Rectal smooth muscle tissue (tissue), 1 donor: ENCODE measurements around the gene XG.
A peak's percentile ranks its signal among the peaks of the same experiment; 100 is the strongest.
"Not testable (repeated sequence)": the region's sequence is repeated elsewhere in the genome, so short reads cannot be mapped to it uniquely, and the experiment has no call there.

Experiments
- H3K27ac ChIP-seq: one replicate; pipeline ENCODE4 v1.7.0; 2013; ENCODE audit warnings: low read depth, low read length, inconsistent platforms
- H3K27me3 ChIP-seq: one replicate; pipeline ENCODE4 v1.7.0; 2013; ENCODE audit warnings: low read length; ENCODE audit not compliant: control insufficient read depth, insufficient read depth
- H3K36me3 ChIP-seq: one replicate; pipeline ENCODE4 v1.7.0; 2013; ENCODE audit warnings: low read length; ENCODE audit not compliant: control insufficient read depth, insufficient read depth
- H3K4me1 ChIP-seq: one replicate; pipeline ENCODE4 v1.7.0; 2013; ENCODE audit warnings: low read length; ENCODE audit not compliant: control insufficient read depth, insufficient read depth
- H3K4me3 ChIP-seq: one replicate; pipeline ENCODE4 v1.7.0; 2013; ENCODE audit warnings: low read length
- H3K9ac ChIP-seq: one replicate; pipeline ENCODE4 v1.7.0; 2013; ENCODE audit warnings: low read length

Gene XG

GRCh38 chrX:2767631-2768455, 16.0 kb downstream of the XG start:
- Histone ChIP-seq H3K4me1 (peaks cover 7% of the 10 kb centered on the region), H3K27me3 (no peaks in the 10 kb centered on the region), H3K4me3 (no peak overlapping the region), H3K36me3 (no peaks in the 10 kb centered on the region), H3K9ac (no peak overlapping the region), H3K27ac (peak overlapping the region; percentile 59)

DNA sequence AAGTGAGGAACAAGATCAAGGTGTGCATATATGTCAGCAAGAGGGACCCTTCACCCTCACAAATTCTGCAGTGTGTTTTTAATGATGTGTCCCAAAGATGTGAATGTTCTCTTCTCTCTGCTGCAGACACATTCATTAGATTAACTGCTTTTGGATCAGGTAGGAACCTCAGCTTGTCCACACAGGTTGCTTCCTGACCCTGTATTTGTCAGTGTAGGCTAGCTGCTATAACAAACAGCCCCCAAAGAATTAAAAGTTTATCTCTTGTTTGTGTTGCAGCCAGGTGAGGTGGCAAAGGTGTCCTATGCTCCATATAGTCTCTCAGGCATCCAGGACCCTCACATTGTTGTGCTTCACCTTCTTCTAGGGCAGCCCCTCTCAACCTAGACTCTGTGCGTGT, 17.8 kb downstream of the XG start:
- Histone ChIP-seq H3K9ac (no peak overlapping the region), H3K27me3 (no peaks in the 10 kb centered on the region), H3K4me3 (no peak overlapping the region), H3K36me3 (no peaks in the 10 kb centered on the region), H3K4me1 (peaks cover 7% of the 10 kb centered on the region), H3K27ac (no peak overlapping the region)

DNA sequence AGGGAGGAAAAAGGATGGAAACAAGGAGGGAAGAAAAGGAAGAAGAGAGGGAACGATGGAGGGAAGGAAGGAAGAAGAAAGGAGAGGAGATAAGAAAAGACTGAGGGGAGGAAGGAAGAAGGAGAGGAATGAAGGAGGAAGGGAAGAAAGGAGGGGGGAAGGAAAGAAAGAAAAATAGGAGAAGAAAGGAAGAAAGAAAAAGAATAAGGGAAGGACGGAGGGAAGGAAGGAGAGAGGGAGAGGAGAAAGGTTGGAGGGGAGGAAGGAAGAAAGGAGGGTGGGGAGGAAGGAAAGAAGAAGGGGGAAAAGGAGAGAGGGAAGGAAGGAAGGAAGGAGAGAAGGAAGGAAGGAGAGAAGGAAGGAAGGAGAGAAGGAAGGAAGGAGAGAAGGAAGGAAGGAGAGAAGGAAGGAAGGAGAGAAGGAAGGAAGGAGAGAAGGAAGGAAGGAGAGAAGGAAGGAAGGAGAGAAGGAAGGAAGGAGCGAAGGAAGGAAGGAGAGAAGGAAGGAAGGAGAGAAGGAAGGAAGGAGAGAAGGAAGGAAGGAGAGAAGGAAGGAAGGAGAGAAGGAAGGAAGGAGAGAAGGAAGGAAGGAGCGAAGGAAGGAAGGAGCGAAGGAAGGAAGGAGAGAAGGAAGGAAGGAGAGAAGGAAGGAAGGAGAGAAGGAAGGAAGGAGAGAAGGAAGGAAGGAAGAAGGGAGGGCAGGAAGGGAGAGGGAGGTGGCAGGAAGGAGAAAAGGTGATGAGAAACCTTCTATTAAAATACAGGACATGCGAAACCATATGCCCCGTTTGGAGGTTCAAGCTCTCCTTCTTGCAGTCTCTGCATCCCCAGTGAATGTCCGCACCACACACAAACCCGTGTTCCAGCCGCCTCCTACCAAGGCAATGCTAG, 21.6 kb downstream of the XG start:
- not testable (repeated sequence) for H3K27ac ChIP-seq, H3K9ac ChIP-seq, H3K36me3 ChIP-seq, H3K4me3 ChIP-seq, H3K27me3 ChIP-seq, H3K4me1 ChIP-seq

DNA sequence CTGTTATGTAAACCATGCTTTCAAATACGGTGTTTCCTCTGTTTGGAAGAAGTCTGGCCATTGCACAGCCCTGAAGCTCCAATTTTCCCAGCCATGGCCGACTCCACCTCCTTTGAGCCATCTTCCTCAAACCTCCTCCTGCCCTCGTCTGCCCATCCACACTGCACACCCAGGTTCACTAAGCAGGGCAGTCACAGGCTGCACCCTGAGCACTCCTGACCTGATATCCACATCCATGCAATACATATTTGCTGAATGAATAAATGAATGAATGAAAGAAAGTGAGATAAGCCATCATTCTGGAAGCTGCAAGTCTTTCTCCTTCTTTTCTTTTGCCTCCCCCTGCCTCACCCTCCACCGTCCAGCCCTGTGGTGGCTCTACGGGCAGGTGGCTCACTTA, 22.2 kb downstream of the XG start:
- no peak overlapping the region for H3K4me3 ChIP-seq
- H3K9ac ChIP-seq = no peak overlapping the region
- H3K36me3 ChIP-seq = no peaks in the 10 kb centered on the region
- H3K27ac ChIP-seq = no peak overlapping the region
- no peaks in the 10 kb centered on the region for H3K27me3 ChIP-seq
- no peaks in the 10 kb centered on the region for H3K4me1 ChIP-seq

GRCh38 chrX:2774776-2775175, 22.9 kb downstream of the XG start:
- H3K27ac ChIP-seq = no peak overlapping the region
- no peak overlapping the region for H3K4me3 ChIP-seq
- H3K27me3 ChIP-seq = no peaks in the 10 kb centered on the region
- H3K36me3 ChIP-seq = no peaks in the 10 kb centered on the region
- H3K9ac ChIP-seq = no peak overlapping the region
- no peaks in the 10 kb centered on the region for H3K4me1 ChIP-seq

DNA sequence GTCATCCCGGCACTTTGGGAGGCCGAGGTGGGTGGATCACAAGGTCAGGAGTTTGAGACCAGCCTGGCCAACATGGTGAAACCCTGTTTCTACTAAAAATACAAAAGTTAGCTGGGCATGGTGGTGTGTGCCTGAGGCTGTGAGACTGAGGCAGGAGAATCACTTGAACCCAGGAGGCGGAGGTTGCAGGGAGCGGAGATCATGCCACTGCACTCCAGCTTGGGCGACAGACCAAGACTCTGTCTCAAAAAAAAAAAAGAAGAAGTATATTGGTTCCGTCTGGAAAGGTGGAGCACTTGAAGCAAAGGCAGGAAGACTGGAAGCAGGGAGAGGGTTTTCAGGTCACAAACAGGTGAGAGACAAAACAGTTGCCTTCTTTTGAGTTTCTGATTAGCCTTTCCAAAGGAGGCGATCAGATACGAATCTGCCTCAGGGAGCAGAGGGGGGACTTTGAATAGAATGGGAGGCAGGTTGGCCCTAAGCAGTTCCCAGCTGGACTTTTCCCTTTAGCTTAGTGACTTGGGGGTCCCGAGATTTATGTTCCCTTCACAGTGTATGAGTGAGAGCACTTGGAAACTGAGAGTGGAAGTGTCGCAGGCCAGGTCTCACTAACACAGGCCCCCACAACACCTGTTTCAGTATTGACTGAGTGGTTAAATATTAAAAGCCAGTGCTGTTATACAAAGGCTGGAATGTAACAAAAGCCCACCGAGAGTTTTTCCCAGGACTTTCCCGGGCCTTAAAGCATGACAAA, 28.8 kb downstream of the XG start:
- not testable (repeated sequence) for H3K4me1 ChIP-seq, H3K27ac ChIP-seq, H3K36me3 ChIP-seq, H3K4me3 ChIP-seq, H3K9ac ChIP-seq, H3K27me3 ChIP-seq

- Histone ChIP-seq H3K4me3 (no peak overlapping the region), H3K9ac (no peak overlapping the region), H3K4me1 (no peaks in the 10 kb centered on the region), H3K27ac (no peak overlapping the region), H3K27me3 (no peaks in the 10 kb centered on the region), H3K36me3 (no peaks in the 10 kb centered on the region)
Observed at GRCh38 chrX:2781226-2781571, 29.4 kb downstream of the XG start.

GRCh38 chrX:2781698-2782097, 29.9 kb downstream of the XG start:
- Histone ChIP-seq H3K4me1 (no peaks in the 10 kb centered on the region), H3K4me3 (no peak overlapping the region), H3K36me3 (no peaks in the 10 kb centered on the region), H3K9ac (no peak overlapping the region), H3K27me3 (no peaks in the 10 kb centered on the region), H3K27ac (no peak overlapping the region)

- Histone ChIP-seq H3K4me1 (no peaks in the 10 kb centered on the region), H3K27me3 (no peaks in the 10 kb centered on the region), H3K27ac (no peak overlapping the region), H3K36me3 (no peaks in the 10 kb centered on the region), H3K4me3 (no peak overlapping the region), H3K9ac (no peak overlapping the region)
Observed at GRCh38 chrX:2782171-2782570, 30.3 kb downstream of the XG start.

- Histone ChIP-seq H3K9ac (no peak overlapping the region), H3K36me3 (no peaks in the 10 kb centered on the region), H3K27me3 (no peaks in the 10 kb centered on the region), H3K27ac (no peak overlapping the region), H3K4me3 (no peak overlapping the region), H3K4me1 (no peaks in the 10 kb centered on the region)
Observed at GRCh38 chrX:2782778-2783177, 30.9 kb downstream of the XG start.

DNA sequence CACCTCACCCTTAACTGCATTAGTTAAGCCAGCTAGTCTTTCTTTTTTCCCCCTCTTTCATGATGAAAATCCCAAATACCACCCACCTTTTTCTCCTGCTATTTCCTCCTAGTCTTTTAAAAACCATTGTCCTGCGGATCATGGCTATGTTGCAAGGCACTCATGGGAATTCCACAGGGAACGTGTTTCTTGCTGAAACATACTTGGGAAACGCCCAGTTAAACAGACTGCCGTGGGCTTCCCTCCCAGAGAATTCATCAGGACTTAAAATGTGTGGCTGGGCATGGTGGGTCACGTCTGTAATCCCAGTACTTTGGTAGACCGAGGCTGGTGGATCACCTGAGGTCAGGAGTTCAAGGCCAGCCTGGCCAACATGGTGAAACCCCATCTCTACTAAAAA, 32.2 kb downstream of the XG start:
- Histone ChIP-seq H3K4me3 (no peak overlapping the region), H3K27me3 (no peaks in the 10 kb centered on the region), H3K9ac (no peak overlapping the region), H3K36me3 (no peaks in the 10 kb centered on the region), H3K4me1 (no peaks in the 10 kb centered on the region), H3K27ac (no peak overlapping the region)

DNA sequence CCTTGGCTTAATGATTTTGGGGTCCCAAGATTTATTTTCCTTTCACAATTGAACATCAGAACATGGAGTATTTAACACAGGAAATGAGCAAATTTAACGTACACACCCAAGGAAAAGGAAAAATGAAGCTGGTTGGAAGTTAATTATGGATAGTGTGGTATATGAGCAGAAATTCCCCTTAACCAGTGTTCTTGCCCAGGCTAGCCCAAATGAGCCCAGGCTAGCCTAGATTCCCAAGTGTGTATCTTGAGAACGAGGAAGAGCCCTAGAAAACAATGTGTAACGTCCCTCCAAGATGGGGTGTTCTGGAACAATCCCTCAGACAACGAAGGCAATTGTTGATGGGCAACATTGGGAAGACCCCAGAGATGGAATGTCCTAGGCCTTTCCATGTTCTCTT, 33.7 kb downstream of the XG start:
- H3K4me1 ChIP-seq = no peaks in the 10 kb centered on the region
- no peak overlapping the region for H3K27ac ChIP-seq
- no peak overlapping the region for H3K9ac ChIP-seq
- no peak overlapping the region for H3K4me3 ChIP-seq
- H3K27me3 ChIP-seq = no peaks in the 10 kb centered on the region
- H3K36me3 ChIP-seq = no peaks in the 10 kb centered on the region
